ENCODE data around the gene TENM4.

The TENM4 gene

DNA sequence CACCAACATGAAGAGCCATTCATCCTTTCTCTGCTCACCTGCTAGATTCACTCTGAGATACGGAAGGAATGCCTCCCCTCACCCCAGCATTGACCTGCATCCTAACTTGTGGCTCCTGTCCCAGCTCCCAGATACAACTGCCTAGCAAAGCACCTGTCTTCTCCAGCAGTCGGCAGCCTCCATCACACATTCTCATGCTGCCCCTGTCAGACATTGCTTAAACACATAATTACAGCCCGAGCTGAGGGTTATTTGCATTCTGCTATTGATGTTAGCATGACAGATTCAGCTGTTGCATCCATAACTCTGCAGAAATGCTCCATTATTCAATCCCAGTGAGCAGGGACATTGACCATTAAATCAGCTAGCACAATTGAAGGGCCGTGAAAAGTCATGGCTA, 681.8 kb downstream of the TENM4 start:
- no peaks in the 10 kb centered on the region for H3K4me1 Mint-ChIP-seq
- no peak overlapping the region for H3K27ac Mint-ChIP-seq (ENCODE audit: low read depth)
- no peak overlapping the region for H3K4me3 Mint-ChIP-seq
- H3K27me3 Mint-ChIP-seq, result peaks cover 20% of the 10 kb centered on the region
- DNase-seq (ENCODE audit: low spot score in 2 of 2) (no peak), ATAC-seq (replicated peaks; ENCODE audit: extremely low read depth, poor library complexity, severe bottlenecking) (no peak)
- no peaks in the 10 kb centered on the region for H3K36me3 Mint-ChIP-seq (ENCODE audit: insufficient read depth)
- H3K9me3 Mint-ChIP-seq, result no peaks in the 10 kb centered on the region

DNA sequence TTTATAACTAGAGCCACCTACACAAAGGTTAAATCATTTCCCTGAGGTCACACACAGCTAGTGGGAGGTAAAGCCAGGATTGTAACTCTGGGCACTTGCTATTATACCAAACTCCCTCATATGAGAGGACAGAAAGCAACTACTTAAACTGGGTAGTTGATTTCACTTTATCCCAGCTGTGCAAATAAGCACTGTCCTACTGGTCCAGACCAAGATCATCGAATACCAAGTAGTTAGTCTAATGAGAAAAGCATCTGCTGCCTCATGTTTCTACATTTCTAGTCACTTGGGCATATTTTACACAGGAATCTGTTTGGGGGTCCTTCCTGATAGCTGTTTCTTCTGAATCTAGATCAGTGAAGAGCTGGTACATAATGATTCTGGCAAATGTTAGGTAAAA, 687.5 kb downstream of the TENM4 start:
- DNase-seq (ENCODE audit: low spot score in 2 of 2), result no peak
- no peak for ATAC-seq (replicated peaks; ENCODE audit: extremely low read depth, poor library complexity, severe bottlenecking)
- H3K4me3 Mint-ChIP-seq, result no peak overlapping the region
- no peaks in the 10 kb centered on the region for H3K4me1 Mint-ChIP-seq
- peaks cover 39% of the 10 kb centered on the region for H3K27me3 Mint-ChIP-seq
- H3K27ac Mint-ChIP-seq (ENCODE audit: low read depth), result no peak overlapping the region
- H3K9me3 Mint-ChIP-seq, result no peaks in the 10 kb centered on the region
- H3K36me3 Mint-ChIP-seq (ENCODE audit: insufficient read depth), result no peaks in the 10 kb centered on the region

DNA sequence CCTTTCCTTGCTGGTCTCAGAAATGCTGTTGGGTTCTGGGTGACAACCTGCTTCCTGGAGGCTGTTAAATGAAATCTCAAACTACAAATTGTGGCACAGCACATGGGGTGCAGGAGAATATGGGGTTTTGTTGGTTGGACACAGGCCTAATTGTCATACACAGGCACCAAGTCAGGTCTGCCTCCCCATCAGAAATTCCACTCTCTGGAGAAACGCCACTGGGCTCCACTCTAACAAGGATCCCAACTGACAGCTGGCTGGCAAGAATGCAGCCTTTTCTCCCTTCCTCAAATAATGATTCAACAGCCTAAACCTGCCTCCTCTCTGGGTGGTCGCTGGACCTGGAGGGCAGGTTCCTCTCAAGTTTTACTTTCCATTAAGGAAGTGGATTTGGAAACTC, 688.3 kb downstream of the TENM4 start:
- no peak overlapping the region for H3K27ac Mint-ChIP-seq (ENCODE audit: low read depth)
- H3K9me3 Mint-ChIP-seq, result no peaks in the 10 kb centered on the region

DNA sequence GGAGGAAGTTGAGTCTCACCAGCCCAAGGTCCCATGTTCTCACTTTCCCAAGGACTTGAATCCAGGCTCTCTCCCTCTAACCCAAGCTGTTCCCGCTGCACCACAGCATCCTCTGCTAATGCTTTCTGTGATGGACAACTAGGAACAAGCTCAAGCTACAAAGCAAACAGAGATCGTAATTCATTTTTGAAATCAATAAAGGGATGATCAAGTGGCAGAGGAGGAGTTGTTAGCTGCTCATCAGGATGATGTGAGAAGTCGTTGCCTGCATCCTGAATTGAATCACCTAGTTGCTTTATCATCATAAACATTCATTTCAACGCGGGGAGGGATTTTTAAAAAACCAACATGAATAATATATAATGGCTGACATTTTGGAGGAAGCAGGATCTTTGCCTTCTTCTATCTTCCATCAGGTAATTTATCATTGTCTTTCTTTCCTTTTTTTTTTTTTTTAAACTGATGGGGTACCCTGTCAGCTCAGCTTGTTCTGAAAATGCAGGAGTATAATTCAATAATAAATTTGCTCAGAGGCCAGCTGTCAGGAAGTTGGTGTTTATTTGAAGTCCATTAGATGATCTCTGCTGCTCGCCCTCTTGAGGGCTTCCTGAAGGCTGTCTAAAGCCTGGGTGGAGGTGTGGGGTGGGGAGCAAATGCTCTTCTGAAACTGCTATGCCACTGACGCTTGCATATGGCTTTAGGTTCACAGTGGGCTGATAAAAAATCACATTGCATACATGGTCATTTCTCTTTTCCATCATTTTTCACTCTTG, 691.7 kb downstream of the TENM4 start:
- Mint-ChIP-seq H3K36me3 (ENCODE audit: insufficient read depth) (no peaks in the 10 kb centered on the region), H3K4me3 (no peak overlapping the region), H3K4me1 (no peaks in the 10 kb centered on the region), H3K27ac (ENCODE audit: low read depth) (no peak overlapping the region), H3K9me3 (no peaks in the 10 kb centered on the region), H3K27me3 (peaks cover 36% of the 10 kb centered on the region)
- DNase-seq (ENCODE audit: low spot score in 2 of 2), result no peak
- ATAC-seq (replicated peaks; ENCODE audit: extremely low read depth, poor library complexity, severe bottlenecking), result no peak

More for the DNA sequence above, 688.3 kb downstream of the TENM4 start:
- DNase-seq (ENCODE audit: low spot score in 2 of 2), result no peak
- no peaks in the 10 kb centered on the region for H3K36me3 Mint-ChIP-seq (ENCODE audit: insufficient read depth)
- H3K27me3 Mint-ChIP-seq, result peaks cover 39% of the 10 kb centered on the region
- no peak for ATAC-seq (replicated peaks; ENCODE audit: extremely low read depth, poor library complexity, severe bottlenecking)
- no peaks in the 10 kb centered on the region for H3K4me1 Mint-ChIP-seq
- no peak overlapping the region for H3K4me3 Mint-ChIP-seq

DNA sequence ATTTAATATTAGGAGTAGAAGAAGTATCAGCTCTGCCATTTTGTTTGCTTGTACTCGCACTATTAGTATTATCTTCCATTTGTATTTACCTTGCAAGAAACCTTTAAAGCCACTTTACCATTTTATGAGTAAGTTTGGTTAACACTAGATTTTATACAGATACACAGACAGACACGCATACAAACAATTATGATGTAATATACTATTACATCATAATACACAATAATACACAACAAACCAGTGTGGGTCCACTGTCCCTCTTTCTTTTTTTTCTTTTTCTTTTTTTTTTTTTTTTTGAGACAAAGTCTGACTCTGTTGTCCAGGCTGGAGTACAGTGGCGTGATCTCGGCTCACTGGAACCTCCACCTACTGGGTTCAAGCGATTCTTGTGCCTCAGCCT, 695.9 kb downstream of the TENM4 start:
- Mint-ChIP-seq H3K27me3 (peaks cover 16% of the 10 kb centered on the region), H3K36me3 (ENCODE audit: insufficient read depth) (no peaks in the 10 kb centered on the region), H3K9me3 (no peaks in the 10 kb centered on the region), H3K4me1 (no peaks in the 10 kb centered on the region), H3K4me3 (no peak overlapping the region), H3K27ac (ENCODE audit: low read depth) (no peak overlapping the region)
- no peak for ATAC-seq (replicated peaks; ENCODE audit: extremely low read depth, poor library complexity, severe bottlenecking)
- no peak for DNase-seq (ENCODE audit: low spot score in 2 of 2)

DNA sequence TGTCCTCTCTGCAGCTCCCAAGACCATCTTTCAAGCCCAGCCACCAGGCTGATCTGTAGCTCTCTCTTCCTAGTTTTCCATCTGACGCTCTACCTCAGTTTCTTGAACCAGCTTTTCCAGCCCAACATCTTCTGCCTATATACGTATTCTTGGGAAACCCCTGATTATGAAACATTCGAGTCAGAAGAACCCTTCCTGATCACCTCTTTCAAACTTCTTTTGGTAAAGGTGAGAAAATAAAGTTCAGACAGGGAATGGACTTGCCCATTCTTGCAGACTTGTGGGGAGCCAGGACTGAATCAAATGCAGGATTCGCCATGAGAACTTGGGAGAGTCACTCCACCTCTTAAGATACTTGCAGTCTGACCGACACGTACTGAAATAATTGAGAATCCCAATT, 696.6 kb downstream of the TENM4 start:
- Mint-ChIP-seq H3K4me3 (no peak overlapping the region), H3K27ac (ENCODE audit: low read depth) (no peak overlapping the region), H3K4me1 (no peaks in the 10 kb centered on the region), H3K36me3 (ENCODE audit: insufficient read depth) (no peaks in the 10 kb centered on the region), H3K9me3 (peaks cover 4% of the 10 kb centered on the region), H3K27me3 (peaks cover 13% of the 10 kb centered on the region)
- no peak for ATAC-seq (replicated peaks; ENCODE audit: extremely low read depth, poor library complexity, severe bottlenecking)
- DNase-seq (ENCODE audit: low spot score in 2 of 2), result no peak

DNA sequence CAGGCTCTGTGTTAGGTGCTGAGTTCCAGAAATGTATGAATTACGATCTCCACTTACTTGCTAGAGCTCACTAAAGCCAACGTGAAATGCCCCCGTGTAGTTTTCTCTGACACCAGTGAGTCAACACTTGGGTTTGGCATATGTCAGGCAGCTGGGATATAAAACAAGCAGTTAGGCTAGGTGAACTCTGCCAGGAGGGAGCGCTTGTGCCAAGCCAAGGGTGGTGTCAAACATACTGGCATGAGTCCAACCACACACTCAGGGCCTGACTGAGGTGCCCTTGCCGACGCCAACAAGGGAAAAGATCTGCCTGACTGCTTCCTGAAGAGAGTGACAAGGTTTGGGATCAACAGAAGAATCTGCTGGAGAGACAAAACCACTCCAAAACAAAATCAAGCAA, 698.4 kb downstream of the TENM4 start:
- Mint-ChIP-seq H3K4me3 (no peak overlapping the region), H3K27me3 (peaks cover 18% of the 10 kb centered on the region), H3K4me1 (no peaks in the 10 kb centered on the region), H3K27ac (ENCODE audit: low read depth) (no peak overlapping the region), H3K9me3 (peaks cover 5% of the 10 kb centered on the region), H3K36me3 (ENCODE audit: insufficient read depth) (no peaks in the 10 kb centered on the region)
- DNase-seq (ENCODE audit: low spot score in 2 of 2), result no peak
- ATAC-seq (replicated peaks; ENCODE audit: extremely low read depth, poor library complexity, severe bottlenecking), result no peak

DNA sequence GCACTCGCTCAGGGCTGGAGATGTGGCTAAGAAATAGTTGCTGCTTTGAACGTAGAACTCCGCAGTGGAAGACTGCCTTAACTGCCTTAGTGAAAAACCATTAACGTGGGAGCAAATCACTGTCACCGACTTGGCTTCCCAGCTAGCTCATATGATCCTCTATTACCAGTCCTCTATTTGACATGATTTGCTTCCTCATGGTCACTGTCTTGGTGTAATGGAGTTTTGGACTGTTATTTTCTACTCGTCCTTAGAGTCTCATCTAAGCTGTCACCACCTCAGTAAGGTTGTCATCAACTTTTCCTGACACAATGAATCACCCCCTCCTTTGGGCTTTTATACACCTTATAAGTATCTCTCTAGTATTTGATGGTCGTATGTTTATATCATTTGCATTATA, 699.1 kb downstream of the TENM4 start:
- DNase-seq (ENCODE audit: low spot score in 2 of 2), result no peak
- peaks cover 5% of the 10 kb centered on the region for H3K9me3 Mint-ChIP-seq
- H3K4me1 Mint-ChIP-seq, result no peaks in the 10 kb centered on the region
- no peak overlapping the region for H3K27ac Mint-ChIP-seq (ENCODE audit: low read depth)
- no peak overlapping the region for H3K4me3 Mint-ChIP-seq
- peaks cover 16% of the 10 kb centered on the region for H3K27me3 Mint-ChIP-seq
- ATAC-seq (replicated peaks; ENCODE audit: extremely low read depth, poor library complexity, severe bottlenecking), result no peak
- H3K36me3 Mint-ChIP-seq (ENCODE audit: insufficient read depth), result no peaks in the 10 kb centered on the region

DNA sequence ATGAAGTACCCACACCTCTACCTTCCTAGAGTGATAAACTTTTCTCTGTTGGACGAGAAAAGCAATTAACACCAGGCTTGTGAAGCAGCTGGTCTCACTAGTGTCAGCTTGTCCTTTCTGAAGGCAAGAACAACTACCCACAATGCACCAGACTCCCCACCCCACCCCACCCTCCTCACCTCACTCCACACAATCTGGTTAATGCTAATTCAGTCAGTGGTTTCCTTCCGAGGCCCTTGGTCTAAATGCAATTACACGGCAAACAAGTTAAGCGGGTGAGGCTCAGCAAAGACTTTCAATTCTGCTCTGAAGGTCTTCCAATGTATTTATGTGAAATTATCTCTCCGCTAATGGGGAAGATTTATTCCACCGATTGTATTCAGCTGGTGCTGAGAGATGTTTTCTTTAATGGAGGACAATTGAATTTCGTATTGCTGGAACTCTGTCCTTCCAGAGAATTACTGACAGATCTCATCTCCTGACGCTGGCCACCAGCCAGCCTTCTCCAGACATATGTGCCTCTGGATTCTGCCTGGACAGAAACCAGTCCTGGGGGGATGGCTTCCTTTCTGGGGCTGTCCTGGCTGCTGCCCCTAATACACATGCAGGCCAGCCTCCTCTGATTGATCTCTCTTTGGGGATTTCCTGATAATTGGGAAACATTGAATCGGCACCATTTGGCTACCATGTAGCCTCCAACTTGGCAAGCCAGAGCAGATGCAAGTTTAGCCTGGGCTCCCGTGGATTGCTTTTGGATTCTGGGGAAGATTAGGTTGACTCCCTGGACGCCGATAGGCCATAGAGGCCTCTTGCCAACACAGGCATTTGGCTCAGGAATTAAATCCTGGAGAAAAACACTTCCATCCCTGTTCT, 700.4 kb downstream of the TENM4 start:
- Mint-ChIP-seq H3K27me3 (peaks cover 15% of the 10 kb centered on the region), H3K4me1 (no peaks in the 10 kb centered on the region), H3K9me3 (peaks cover 5% of the 10 kb centered on the region), H3K27ac (ENCODE audit: low read depth) (no peak overlapping the region), H3K36me3 (ENCODE audit: insufficient read depth) (no peaks in the 10 kb centered on the region), H3K4me3 (no peak overlapping the region)
- no peak for DNase-seq (ENCODE audit: low spot score in 2 of 2)
- ATAC-seq (replicated peaks; ENCODE audit: extremely low read depth, poor library complexity, severe bottlenecking), result no peak

DNA sequence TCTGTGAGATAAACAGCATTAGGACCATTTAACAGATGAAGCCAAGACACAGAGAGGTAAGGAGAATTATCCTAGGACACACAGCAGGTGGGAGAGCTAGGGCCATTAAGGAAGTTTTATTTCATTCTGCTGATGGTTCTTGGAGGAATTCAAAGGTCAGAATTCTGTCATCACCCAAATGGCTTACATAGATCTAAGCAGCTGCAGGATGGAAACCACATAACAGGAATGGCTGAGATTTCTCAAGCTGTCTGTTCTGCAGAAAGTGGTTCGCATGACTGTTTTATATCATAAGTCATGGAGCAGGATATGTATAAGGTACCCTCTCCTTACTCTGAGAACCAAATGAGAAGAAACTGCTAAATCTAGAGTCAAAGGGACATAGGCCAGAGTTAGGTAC, 702.9 kb downstream of the TENM4 start:
- no peaks in the 10 kb centered on the region for H3K36me3 Mint-ChIP-seq (ENCODE audit: insufficient read depth)
- no peaks in the 10 kb centered on the region for H3K4me1 Mint-ChIP-seq
- no peak for DNase-seq (ENCODE audit: low spot score in 2 of 2)
- H3K9me3 Mint-ChIP-seq, result peaks cover 5% of the 10 kb centered on the region
- H3K27me3 Mint-ChIP-seq, result peaks cover 22% of the 10 kb centered on the region
- no peak overlapping the region for H3K4me3 Mint-ChIP-seq
- H3K27ac Mint-ChIP-seq (ENCODE audit: low read depth), result no peak overlapping the region
- no peak for ATAC-seq (replicated peaks; ENCODE audit: extremely low read depth, poor library complexity, severe bottlenecking)

DNA sequence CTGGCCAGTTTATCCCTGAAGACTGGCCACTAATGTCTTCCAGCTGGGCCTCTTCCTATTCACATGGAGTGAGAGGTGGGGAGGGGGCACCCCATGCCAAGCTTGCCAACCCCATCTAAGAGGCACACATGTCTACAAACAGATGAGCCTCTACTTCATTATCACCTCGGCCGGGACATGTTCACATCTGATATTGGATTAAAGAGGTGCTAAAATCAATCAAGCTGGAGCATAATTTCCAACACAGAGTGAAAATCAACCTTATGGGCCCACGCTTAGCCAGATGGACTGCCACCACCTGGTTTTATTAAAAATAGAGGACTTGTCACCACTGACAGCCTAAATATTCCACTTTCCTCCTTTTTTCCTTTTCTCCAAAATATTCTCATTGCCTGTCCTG, 703.5 kb downstream of the TENM4 start:
- no peak overlapping the region for H3K27ac Mint-ChIP-seq (ENCODE audit: low read depth)
- no peak for DNase-seq (ENCODE audit: low spot score in 2 of 2)
- no peak overlapping the region for H3K4me3 Mint-ChIP-seq
- ATAC-seq (replicated peaks; ENCODE audit: extremely low read depth, poor library complexity, severe bottlenecking), result no peak
- H3K9me3 Mint-ChIP-seq, result peaks cover 5% of the 10 kb centered on the region
- no peaks in the 10 kb centered on the region for H3K4me1 Mint-ChIP-seq
- H3K27me3 Mint-ChIP-seq, result peaks cover 22% of the 10 kb centered on the region
- no peaks in the 10 kb centered on the region for H3K36me3 Mint-ChIP-seq (ENCODE audit: insufficient read depth)

DNA sequence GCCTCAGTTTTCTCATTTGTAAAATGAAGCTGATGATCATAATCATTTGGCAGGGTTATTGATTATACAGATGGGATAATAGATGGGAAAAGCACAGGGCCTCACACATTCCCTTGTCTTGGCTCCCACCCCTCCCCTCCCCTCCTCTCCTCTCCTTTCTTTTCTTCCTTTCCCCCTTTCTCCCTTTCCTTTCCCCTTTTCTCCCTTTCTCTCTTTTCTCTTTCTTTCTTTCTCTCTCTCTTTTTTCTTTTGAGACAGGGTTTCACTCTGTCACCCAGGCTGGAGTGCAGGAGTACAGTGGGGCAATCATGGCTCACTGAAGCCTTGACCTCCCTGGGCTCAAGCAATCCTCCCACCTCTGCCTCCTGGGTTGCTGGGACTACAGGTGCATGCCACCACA, 705.1 kb downstream of the TENM4 start:
- Mint-ChIP-seq H3K27ac (ENCODE audit: low read depth) (peak overlapping the region; percentile 33), H3K9me3 (peaks cover 5% of the 10 kb centered on the region), H3K36me3 (ENCODE audit: insufficient read depth) (no peaks in the 10 kb centered on the region), H3K27me3 (peaks cover 22% of the 10 kb centered on the region), H3K4me3 (no peak overlapping the region), H3K4me1 (no peaks in the 10 kb centered on the region)
- no peak for ATAC-seq (replicated peaks; ENCODE audit: extremely low read depth, poor library complexity, severe bottlenecking)
- DNase-seq (ENCODE audit: low spot score in 2 of 2), result no peak

DNA sequence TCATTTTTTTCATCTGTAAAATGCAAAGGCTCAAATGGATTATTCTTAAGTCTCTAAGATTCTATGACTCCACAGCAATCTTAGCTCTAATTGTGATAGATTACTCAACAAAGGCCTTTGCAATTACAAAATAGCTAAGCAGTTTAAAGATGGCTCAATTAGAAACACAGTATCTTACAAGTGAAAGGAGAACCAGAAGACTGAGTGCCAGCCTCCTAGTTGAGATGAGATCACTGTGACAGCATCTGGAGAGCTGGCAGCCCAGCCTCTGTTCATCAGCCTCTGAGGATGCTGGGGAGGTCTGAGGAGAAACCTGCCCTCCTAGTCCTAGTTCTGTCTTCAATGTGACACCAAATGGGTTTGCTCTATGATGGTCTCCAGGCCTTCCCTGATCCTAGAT, 707.8 kb downstream of the TENM4 start:
- ATAC-seq (replicated peaks; ENCODE audit: extremely low read depth, poor library complexity, severe bottlenecking), result no peak
- Mint-ChIP-seq H3K9me3 (no peaks in the 10 kb centered on the region), H3K27ac (ENCODE audit: low read depth) (no peak overlapping the region), H3K4me1 (no peaks in the 10 kb centered on the region), H3K36me3 (ENCODE audit: insufficient read depth) (no peaks in the 10 kb centered on the region), H3K4me3 (no peak overlapping the region), H3K27me3 (peaks cover 36% of the 10 kb centered on the region)
- DNase-seq (ENCODE audit: low spot score in 2 of 2), result no peak

Data from central memory CD8-positive, alpha-beta T cell (primary cell).